Heart left ventricle (tissue), 13 donors: Measurements from ENCODE around the gene RAB43.

ENCODE experiments used
- CTCF ChIP-seq, 12 donors: fragments of 200-600 bp; sonication (generic) in 4 of 12; IDR thresholded peaks; one replicate each; pipeline versions ENCODE4 v1.5.0 to v1.8.0; 2018 to 2022; ENCODE audit warnings: antibody characterized with exemption in 12 of 12, mild to moderate bottlenecking in 5 of 12
- POLR2A ChIP-seq, 2 donors: fragments of 450-650 bp; IDR thresholded peaks; one replicate each; pipeline ENCODE4 v1.6.1; 2017; ENCODE audit warnings: antibody characterized with exemption in 2 of 2, mild to moderate bottlenecking in 2 of 2, moderate library complexity in 2 of 2
- donor health status: ischemic (EF 13 %, LVEDD 7.1; RV severe dilation, severe dysfunction).
- donor health status: DM: no; HTN: yes; CAD: no.
- donor health status: DM: no; HTN: no; CAD: no.
- donor health status: ischemic (EF 25% LVEDD 6.9; RV normal size, moderate dysfunction).
- donor health status: ischemic (EF 25% LVEDD 5.7; RV mildly dilated, moderate dysfunction).
- donor health status: ischemic (EF 35%, LVEDD 5.7; RV mildly dilated, moderate dysfunction).
- donor health status: nonischemic (EF 11% LVEDD 7.7; RV severe dilation, severe dysfunction).
- donor health status: DM: yes; HTN: yes; CAD: no.
- donor health status: PGD.
- donor health status: ischemic (EF 29% LVEDD 5.4; RV normal size, mild dysfunction).
- donor health status: nonischemic (EF 23%, LVEDD 6.1; RV moderate dilation, normal function).

GRCh38 chr3:129046732-129047552 is 74.7 kb downstream of the RAB43 start:
- TF ChIP-seq POLR2A (IDR thresholded peaks at IDR 0.05) (no peak), CTCF (IDR thresholded peaks at IDR 0.05) (no peak)
